ENCODE data around the gene NMNAT3.

Gene NMNAT3

GRCh38 chr3:139610886-139611285, 66.9 kb downstream of the NMNAT3 start:
- Histone ChIP-seq H3K79me2 (ENCODE audit: insufficient read depth, low read length) (no peaks in the 10 kb centered on the region), H3F3A (ENCODE audit: insufficient read depth) (no peaks in the 10 kb centered on the region), H4K20me1 (ENCODE audit: low read depth, low read length) (no peaks in the 10 kb centered on the region), H3K36me3 (ENCODE audit: low read length) (no peaks in the 10 kb centered on the region), H3K27me3 (ENCODE audit: low read length) (no peaks in the 10 kb centered on the region), H3K9me2 (replicated peaks; ENCODE audit: insufficient read depth, low read length) (no peaks in the 10 kb centered on the region), H3K4me2 (ENCODE audit: low read depth, low read length, poor library complexity, severe bottlenecking) (no peak overlapping the region), H2AFZ (ENCODE audit: low read depth, low read length, severe bottlenecking) (no peak overlapping the region), H3K9ac (ENCODE audit: low read length) (no peak overlapping the region), H3K9me3 (ENCODE audit: insufficient read depth, low read length) (no peaks in the 10 kb centered on the region), H3K4me3 (ENCODE audit: insufficient read depth, low read length, poor library complexity, severe bottlenecking) (no peak overlapping the region), H3K27ac (ENCODE audit: low read depth, low read length) (no peak overlapping the region)
- no peak for TF ChIP-seq CTCF (IDR thresholded peaks at IDR 0.05; ENCODE audit: insufficient read depth, low read length, poor library complexity, severe bottlenecking)
- no peak for TF ChIP-seq EZH2phosphoT487 (conservative IDR thresholded peaks at IDR 0.05; ENCODE audit: low read length)

- H3K9me3 ChIP-seq (ENCODE audit: insufficient read depth, low read length), result no peaks in the 10 kb centered on the region
- TF ChIP-seq EZH2phosphoT487 (conservative IDR thresholded peaks at IDR 0.05; ENCODE audit: low read length) (no peak), CTCF (IDR thresholded peaks at IDR 0.05; ENCODE audit: insufficient read depth, low read length, poor library complexity, severe bottlenecking) (no peak)
- no peak overlapping the region for H3K4me3 ChIP-seq (ENCODE audit: insufficient read depth, low read length, poor library complexity, severe bottlenecking)
Observed at GRCh38 chr3:139608924-139609323, 68.8 kb downstream of the NMNAT3 start.

GRCh38 chr3:139608108-139608380, 69.7 kb downstream of the NMNAT3 start:
- Histone ChIP-seq H3K36me3 (ENCODE audit: low read length) (no peaks in the 10 kb centered on the region), H3K79me2 (ENCODE audit: insufficient read depth, low read length) (no peaks in the 10 kb centered on the region), H2AFZ (ENCODE audit: low read depth, low read length, severe bottlenecking) (no peak overlapping the region)

More at GRCh38 chr3:139608924-139609323, 68.8 kb downstream of the NMNAT3 start:
- Histone ChIP-seq H3K9me2 (replicated peaks; ENCODE audit: insufficient read depth, low read length) (no peaks in the 10 kb centered on the region), H3K9ac (ENCODE audit: low read length) (no peak overlapping the region), H3K4me2 (ENCODE audit: low read depth, low read length, poor library complexity, severe bottlenecking) (no peak overlapping the region), H4K20me1 (ENCODE audit: low read depth, low read length) (no peaks in the 10 kb centered on the region), H3F3A (ENCODE audit: insufficient read depth) (no peaks in the 10 kb centered on the region), H3K27me3 (ENCODE audit: low read length) (no peaks in the 10 kb centered on the region), H3K79me2 (ENCODE audit: insufficient read depth, low read length) (no peaks in the 10 kb centered on the region), H3K27ac (ENCODE audit: low read depth, low read length) (no peak overlapping the region), H3K36me3 (ENCODE audit: low read length) (no peaks in the 10 kb centered on the region), H2AFZ (ENCODE audit: low read depth, low read length, severe bottlenecking) (no peak overlapping the region)

More at GRCh38 chr3:139608108-139608380, 69.7 kb downstream of the NMNAT3 start:
- no peaks in the 10 kb centered on the region for H3K9me3 ChIP-seq (ENCODE audit: insufficient read depth, low read length)
- no peak overlapping the region for H3K4me2 ChIP-seq (ENCODE audit: low read depth, low read length, poor library complexity, severe bottlenecking)
- H3K27me3 ChIP-seq (ENCODE audit: low read length), result no peaks in the 10 kb centered on the region
- no peaks in the 10 kb centered on the region for H4K20me1 ChIP-seq (ENCODE audit: low read depth, low read length)
- no peak for TF ChIP-seq CTCF (IDR thresholded peaks at IDR 0.05; ENCODE audit: insufficient read depth, low read length, poor library complexity, severe bottlenecking)
- no peak for TF ChIP-seq EZH2phosphoT487 (conservative IDR thresholded peaks at IDR 0.05; ENCODE audit: low read length)
- H3K9ac ChIP-seq (ENCODE audit: low read length), result no peak overlapping the region
- no peak overlapping the region for H3K4me3 ChIP-seq (ENCODE audit: insufficient read depth, low read length, poor library complexity, severe bottlenecking)
- H3K9me2 ChIP-seq (replicated peaks; ENCODE audit: insufficient read depth, low read length), result no peaks in the 10 kb centered on the region
- H3K27ac ChIP-seq (ENCODE audit: low read depth, low read length), result no peak overlapping the region
- no peaks in the 10 kb centered on the region for H3F3A ChIP-seq (ENCODE audit: insufficient read depth)

Data from SU-DHL-6 (cell line).